Endothelial cell of umbilical vein (primary cell): ENCODE measurements around the gene WNT8B.

ENCODE experiments used
- EZH2 ChIP-seq: IDR thresholded peaks from 2 replicates; pipeline ENCODE4 v1.6.1; 2012; ENCODE audit warnings: borderline replicate concordance, low read depth, mild to moderate bottlenecking, moderate library complexity, low read length, inconsistent platforms; ENCODE audit not compliant: severe bottlenecking
- POLR2A ChIP-seq: IDR thresholded peaks from 2 replicates; pipeline ENCODE4 v1.6.1; 2012; ENCODE audit warnings: low read depth, mild to moderate bottlenecking, control low read depth, low read length
- POLR2AphosphoS5 ChIP-seq: IDR thresholded peaks from 2 replicates; pipeline ENCODE4 v1.6.1; 2012; ENCODE audit warnings: low read depth, mild to moderate bottlenecking, control low read depth, low read length, moderate library complexity; ENCODE audit not compliant: insufficient read depth
- TF ChIP-seq, protein P1 (sequence below), 2 donors: IDR thresholded peaks; 1 replicate in 1 of 2; 2 replicates in 1 of 2; pipeline ENCODE4 v1.5.1; 2011; ENCODE audit warnings: low read length in 2 of 2, mild to moderate bottlenecking in 2 of 2, moderate library complexity in 2 of 2, control low read depth in 1 of 2, inconsistent platforms in 1 of 2, low read depth in 1 of 2; ENCODE audit not compliant: insufficient read depth in 1 of 2; ENCODE audit errors: extremely low read depth in 1 of 2

DNA sequence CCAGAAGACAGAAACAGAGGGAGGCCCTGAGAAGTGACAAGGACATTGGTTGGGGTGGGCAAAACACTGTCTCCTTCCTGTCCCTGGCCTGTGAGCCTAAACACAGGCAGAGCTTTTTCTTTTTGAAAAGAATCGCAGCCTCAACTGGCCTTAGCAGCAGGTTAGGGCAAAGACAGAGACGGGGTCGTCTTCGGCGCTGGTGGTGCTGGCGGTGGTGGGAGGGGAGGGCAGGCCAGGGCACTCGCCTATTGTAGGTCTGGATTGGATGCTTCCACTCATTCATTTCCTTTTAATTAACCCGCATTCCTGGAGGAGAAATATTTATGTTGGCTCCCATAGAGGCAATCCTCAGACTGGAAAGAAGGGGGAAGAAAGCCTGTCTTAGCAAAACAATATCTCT, 22.6 kb downstream of the WNT8B start:
- TF ChIP-seq, protein P1, sequence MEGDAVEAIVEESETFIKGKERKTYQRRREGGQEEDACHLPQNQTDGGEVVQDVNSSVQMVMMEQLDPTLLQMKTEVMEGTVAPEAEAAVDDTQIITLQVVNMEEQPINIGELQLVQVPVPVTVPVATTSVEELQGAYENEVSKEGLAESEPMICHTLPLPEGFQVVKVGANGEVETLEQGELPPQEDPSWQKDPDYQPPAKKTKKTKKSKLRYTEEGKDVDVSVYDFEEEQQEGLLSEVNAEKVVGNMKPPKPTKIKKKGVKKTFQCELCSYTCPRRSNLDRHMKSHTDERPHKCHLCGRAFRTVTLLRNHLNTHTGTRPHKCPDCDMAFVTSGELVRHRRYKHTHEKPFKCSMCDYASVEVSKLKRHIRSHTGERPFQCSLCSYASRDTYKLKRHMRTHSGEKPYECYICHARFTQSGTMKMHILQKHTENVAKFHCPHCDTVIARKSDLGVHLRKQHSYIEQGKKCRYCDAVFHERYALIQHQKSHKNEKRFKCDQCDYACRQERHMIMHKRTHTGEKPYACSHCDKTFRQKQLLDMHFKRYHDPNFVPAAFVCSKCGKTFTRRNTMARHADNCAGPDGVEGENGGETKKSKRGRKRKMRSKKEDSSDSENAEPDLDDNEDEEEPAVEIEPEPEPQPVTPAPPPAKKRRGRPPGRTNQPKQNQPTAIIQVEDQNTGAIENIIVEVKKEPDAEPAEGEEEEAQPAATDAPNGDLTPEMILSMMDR (IDR thresholded peaks at IDR 0.05; ENCODE audit: extremely low read depth in 1 of 2, insufficient read depth in 1 of 2, low read depth in 1 of 2, low read length in 2 of 2) = no peak
- TF ChIP-seq POLR2A = no peak
- TF ChIP-seq EZH2 = no peak
- TF ChIP-seq POLR2AphosphoS5 = no peak
